ENCODE results near the gene FAN1.

Gene FAN1

DNA sequence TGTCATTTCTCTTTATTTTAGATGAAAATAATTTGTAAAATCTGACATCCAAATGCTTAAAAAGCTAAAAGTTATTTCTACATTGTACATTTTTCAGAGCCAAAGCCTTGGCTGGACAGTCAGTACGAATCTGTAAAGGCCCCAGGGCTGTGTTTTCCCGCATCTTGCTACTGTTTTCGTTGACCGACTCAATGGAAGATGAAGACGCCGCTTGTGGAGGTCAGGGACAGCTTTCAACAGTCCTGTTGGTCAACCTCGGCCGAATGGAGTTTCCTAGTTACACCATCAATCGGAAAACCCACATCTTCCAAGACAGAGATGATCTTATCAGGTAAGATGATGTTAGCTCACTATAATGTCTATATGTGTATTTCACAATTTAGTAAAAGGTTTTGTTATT, 10.0 kb downstream of the FAN1 start:
- H3K36me3 ChIP-seq, result peaks cover 62% of the 10 kb centered on the region
- no peaks in the 10 kb centered on the region for H3K27me3 ChIP-seq (ENCODE audit: insufficient read depth, low read depth, severe bottlenecking)
- DNase-seq, result no peak
- TF ChIP-seq, protein P1, sequence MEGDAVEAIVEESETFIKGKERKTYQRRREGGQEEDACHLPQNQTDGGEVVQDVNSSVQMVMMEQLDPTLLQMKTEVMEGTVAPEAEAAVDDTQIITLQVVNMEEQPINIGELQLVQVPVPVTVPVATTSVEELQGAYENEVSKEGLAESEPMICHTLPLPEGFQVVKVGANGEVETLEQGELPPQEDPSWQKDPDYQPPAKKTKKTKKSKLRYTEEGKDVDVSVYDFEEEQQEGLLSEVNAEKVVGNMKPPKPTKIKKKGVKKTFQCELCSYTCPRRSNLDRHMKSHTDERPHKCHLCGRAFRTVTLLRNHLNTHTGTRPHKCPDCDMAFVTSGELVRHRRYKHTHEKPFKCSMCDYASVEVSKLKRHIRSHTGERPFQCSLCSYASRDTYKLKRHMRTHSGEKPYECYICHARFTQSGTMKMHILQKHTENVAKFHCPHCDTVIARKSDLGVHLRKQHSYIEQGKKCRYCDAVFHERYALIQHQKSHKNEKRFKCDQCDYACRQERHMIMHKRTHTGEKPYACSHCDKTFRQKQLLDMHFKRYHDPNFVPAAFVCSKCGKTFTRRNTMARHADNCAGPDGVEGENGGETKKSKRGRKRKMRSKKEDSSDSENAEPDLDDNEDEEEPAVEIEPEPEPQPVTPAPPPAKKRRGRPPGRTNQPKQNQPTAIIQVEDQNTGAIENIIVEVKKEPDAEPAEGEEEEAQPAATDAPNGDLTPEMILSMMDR (IDR thresholded peaks at IDR 0.05; ENCODE audit: low read depth, low read length), result no peak
- H3K9me3 ChIP-seq (ENCODE audit: severe bottlenecking), result no peaks in the 10 kb centered on the region
- no peak overlapping the region for H3K27ac ChIP-seq
- no peak overlapping the region for H3K4me3 ChIP-seq (ENCODE audit: low read depth, low read length)

DNA sequence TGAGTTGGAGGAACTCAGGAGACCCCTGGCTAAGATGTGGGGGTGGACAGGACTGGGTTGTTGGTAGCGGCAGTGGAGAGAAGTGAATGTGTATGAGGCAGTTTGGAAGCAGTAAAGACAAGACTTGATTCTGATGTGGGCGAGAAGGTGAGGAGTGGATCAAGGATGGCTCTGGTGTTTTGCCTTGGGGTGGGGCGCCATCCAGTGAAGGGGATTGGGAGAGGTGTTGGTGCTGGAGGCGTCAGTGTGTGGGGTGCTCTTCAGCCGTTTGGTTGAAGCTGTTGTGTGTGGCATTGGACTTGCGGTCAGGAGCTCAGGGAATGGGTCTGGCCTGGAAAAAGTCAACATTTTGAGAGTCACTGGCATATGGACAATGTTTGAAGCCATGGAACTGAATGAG, 13.3 kb downstream of the FAN1 start:
- no peak overlapping the region for H3K27ac ChIP-seq
- no peaks in the 10 kb centered on the region for H3K9me3 ChIP-seq (ENCODE audit: severe bottlenecking)
- H3K27me3 ChIP-seq (ENCODE audit: insufficient read depth, low read depth, severe bottlenecking), result no peaks in the 10 kb centered on the region
- no peak overlapping the region for H3K4me3 ChIP-seq (ENCODE audit: low read depth, low read length)
- no peak for DNase-seq
- TF ChIP-seq, protein P1 (IDR thresholded peaks at IDR 0.05; ENCODE audit: low read depth, low read length), result no peak
- peaks cover 65% of the 10 kb centered on the region for H3K36me3 ChIP-seq

- TF ChIP-seq, protein P1 (IDR thresholded peaks at IDR 0.05; ENCODE audit: low read depth, low read length), result no peak
- Histone ChIP-seq H3K36me3 (peaks cover 66% of the 10 kb centered on the region), H3K27me3 (ENCODE audit: insufficient read depth, low read depth, severe bottlenecking) (no peaks in the 10 kb centered on the region), H3K27ac (no peak overlapping the region), H3K4me3 (ENCODE audit: low read depth, low read length) (no peak overlapping the region), H3K9me3 (ENCODE audit: severe bottlenecking) (no peaks in the 10 kb centered on the region)
- no peak for DNase-seq
Measured at GRCh38 chr15:30917675-30918074, 14.0 kb downstream of the FAN1 start.

- Histone ChIP-seq H3K36me3 (peaks cover 71% of the 10 kb centered on the region), H3K27me3 (ENCODE audit: insufficient read depth, low read depth, severe bottlenecking) (no peaks in the 10 kb centered on the region), H3K9me3 (ENCODE audit: severe bottlenecking) (no peaks in the 10 kb centered on the region), H3K27ac (no peak overlapping the region), H3K4me3 (ENCODE audit: low read depth, low read length) (no peak overlapping the region)
- TF ChIP-seq, protein P1 (IDR thresholded peaks at IDR 0.05; ENCODE audit: low read depth, low read length), result no peak
- DNase-seq, result no peak
Measured at GRCh38 chr15:30918366-30918765, 14.7 kb downstream of the FAN1 start.

DNA sequence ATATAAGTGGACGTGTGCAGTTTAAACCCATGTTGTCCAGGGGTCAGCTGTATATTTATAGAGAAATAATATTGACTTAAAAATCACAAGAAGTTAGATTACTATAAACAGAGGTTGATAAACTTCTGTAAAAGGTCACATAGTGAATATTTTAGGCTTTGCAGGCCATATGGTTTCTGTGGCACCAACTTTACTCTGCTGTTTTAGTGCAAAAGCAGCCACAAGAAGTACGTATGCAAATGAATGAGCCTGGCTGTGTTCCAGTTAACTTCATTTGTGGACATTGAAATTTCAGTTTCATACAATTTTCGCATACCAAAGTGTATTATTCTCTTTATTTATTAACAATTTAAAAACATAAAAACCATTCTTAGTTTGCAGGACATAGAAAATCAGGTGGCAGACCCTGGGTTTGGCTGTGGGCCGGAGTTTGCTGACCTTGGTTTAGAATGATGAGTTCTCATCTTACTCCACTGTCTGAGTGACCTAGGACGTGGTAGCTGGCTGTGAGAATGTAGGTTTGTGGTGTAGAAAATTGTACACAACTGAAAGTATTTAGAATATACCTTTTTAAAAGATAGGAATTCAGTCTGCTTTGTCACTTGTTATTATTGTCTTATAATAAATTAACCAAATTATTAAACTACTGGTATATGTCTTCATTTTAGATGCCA, 16.3 kb downstream of the FAN1 start:
- Histone ChIP-seq H3K9me3 (ENCODE audit: severe bottlenecking) (no peaks in the 10 kb centered on the region), H3K27me3 (ENCODE audit: insufficient read depth, low read depth, severe bottlenecking) (no peaks in the 10 kb centered on the region), H3K27ac (no peak overlapping the region), H3K36me3 (peaks cover 76% of the 10 kb centered on the region), H3K4me3 (ENCODE audit: low read depth, low read length) (no peak overlapping the region)
- no peak for DNase-seq
- TF ChIP-seq, protein P1 (IDR thresholded peaks at IDR 0.05; ENCODE audit: low read depth, low read length), result no peak

DNA sequence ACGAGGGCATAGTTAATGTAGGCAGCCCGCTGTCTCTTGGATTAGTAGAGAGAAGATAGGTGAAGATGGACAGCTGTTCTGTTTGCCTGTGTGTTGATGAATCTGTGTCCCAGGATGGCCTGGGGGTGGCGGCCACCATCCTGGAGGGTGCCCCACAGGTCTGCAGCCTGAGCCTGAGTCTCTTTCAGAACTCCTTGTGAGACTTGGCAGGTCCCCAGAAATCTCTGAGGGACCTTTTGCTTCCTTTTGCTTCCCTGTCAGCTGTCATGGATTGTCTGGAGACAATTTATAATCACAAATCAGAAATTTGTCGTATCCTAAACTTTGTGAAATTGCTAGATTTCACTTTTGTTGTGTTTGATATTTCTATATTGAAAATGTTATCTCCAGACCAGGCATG, 17.4 kb downstream of the FAN1 start:
- Histone ChIP-seq H3K27ac (no peak overlapping the region), H3K9me3 (ENCODE audit: severe bottlenecking) (no peaks in the 10 kb centered on the region), H3K27me3 (ENCODE audit: insufficient read depth, low read depth, severe bottlenecking) (no peaks in the 10 kb centered on the region), H3K4me3 (ENCODE audit: low read depth, low read length) (no peak overlapping the region), H3K36me3 (peaks cover 73% of the 10 kb centered on the region)
- TF ChIP-seq, protein P1 (IDR thresholded peaks at IDR 0.05; ENCODE audit: low read depth, low read length), result no peak
- DNase-seq, result no peak

Measured in WERI-Rb-1 (cell line).